Measurements from ENCODE around the gene RAPGEF6. TPM values are rescaled to one million over a fixed set of nuclear protein-coding genes. Genes with fewer than 3 reads are reported as not detected.
A peak's percentile ranks its signal among the peaks of the same experiment; 100 is the strongest.
"Not testable (repeated sequence)": the region's sequence is repeated elsewhere in the genome, so short reads cannot be mapped to it uniquely, and the experiment has no call there.

The RAPGEF6 gene
- polyA plus RNA-seq (2013, experiment 1 of 2; ENCODE audit: insufficient read length) = 6.3 TPM
- polyA plus RNA-seq (2013, experiment 2 of 2; ENCODE audit: insufficient read length) = 7.3 TPM

- peak; percentile 100 for DNase-seq
Observed at GRCh38 chr5:131634996-131635683, at the start of gene RAPGEF6. RAPGEF6 (minus strand) TSS chr5:131635229; CDS start chr5:131635030, 199 bp downstream.

GRCh38 chr5:131684595-131684994, 49.6 kb upstream of the RAPGEF6 start:
- peak; percentile 20 for DNase-seq

GRCh38 chr5:131684051-131684450, 49.0 kb upstream of the RAPGEF6 start:
- no peak for DNase-seq

GRCh38 chr5:131682826-131683225, 47.8 kb upstream of the RAPGEF6 start:
- no peak for DNase-seq

- no peak for DNase-seq
Observed at GRCh38 chr5:131682175-131682574, 47.1 kb upstream of the RAPGEF6 start.

- DNase-seq = peak; percentile 66
Observed at GRCh38 chr5:131679911-131680310, 44.9 kb upstream of the RAPGEF6 start.

- DNase-seq = not testable (repeated sequence)
Observed at GRCh38 chr5:131678273-131678672, 43.2 kb upstream of the RAPGEF6 start.

- DNase-seq = no peak
Observed at GRCh38 chr5:131677115-131677514, 42.1 kb upstream of the RAPGEF6 start.

GRCh38 chr5:131672776-131673175, 37.7 kb upstream of the RAPGEF6 start:
- DNase-seq = no peak

- DNase-seq = peak; percentile 84
Observed at GRCh38 chr5:131671994-131672655, 37.1 kb upstream of the RAPGEF6 start.

- peak; percentile 25 for DNase-seq
Observed at GRCh38 chr5:131671409-131671808, 36.4 kb upstream of the RAPGEF6 start.

- DNase-seq = no peak
Observed at GRCh38 chr5:131664929-131665328, 29.9 kb upstream of the RAPGEF6 start.

- peak; percentile 60 for DNase-seq
Observed at GRCh38 chr5:131661933-131662332, 26.9 kb upstream of the RAPGEF6 start.

GRCh38 chr5:131659841-131660240, 24.8 kb upstream of the RAPGEF6 start:
- DNase-seq = no peak

- DNase-seq = no peak
Observed at GRCh38 chr5:131659290-131659689, 24.3 kb upstream of the RAPGEF6 start.

GRCh38 chr5:131654776-131655175, 19.7 kb upstream of the RAPGEF6 start:
- no peak for DNase-seq

GRCh38 chr5:131654309-131654708, 19.3 kb upstream of the RAPGEF6 start:
- no peak for DNase-seq

- peak; percentile 12 for DNase-seq
Observed at GRCh38 chr5:131649161-131649560, 14.1 kb upstream of the RAPGEF6 start.

- no peak for DNase-seq
Observed at GRCh38 chr5:131647048-131647769, 12.2 kb upstream of the RAPGEF6 start.

- peak; percentile 36 for DNase-seq
Observed at GRCh38 chr5:131644822-131645221, 9.8 kb upstream of the RAPGEF6 start.

- peak; percentile 12 for DNase-seq
Observed at GRCh38 chr5:131644370-131644769, 9.3 kb upstream of the RAPGEF6 start.

- no peak for DNase-seq
Observed at GRCh38 chr5:131641494-131641893, 6.5 kb upstream of the RAPGEF6 start.

Data from fibroblast of skin of scalp (primary cell).